Right renal cortex interstitium (tissue), 3 donors: ENCODE data around the gene JADE2. TPM values are rescaled to one million over a fixed set of nuclear protein-coding genes. Genes with fewer than 3 reads are reported as not detected.
"Not testable (repeated sequence)": the region's sequence is repeated elsewhere in the genome, so short reads cannot be mapped to it uniquely, and the experiment has no call there.

Experiments
- DNase-seq, 3 donors: peaks; one replicate each; pipeline ENCODE4 v3.0.0-alpha.2; 2013; ENCODE audit warnings: low read depth in 3 of 3, low spot score in 2 of 3
- polyA plus RNA-seq, 3 donors: library from polyadenylated mRNA; unstranded; fragments of 120-200 nt; gene quantifications; one replicate each; pipeline ENCODE4 v1.2.1, GENCODE V29; 2013; ENCODE audit not compliant: insufficient read length in 3 of 3

The JADE2 gene
- polyA plus RNA-seq, 3 donors, result 9.7 to 10.3 (median 9.9) TPM

- no peak for DNase-seq
Measured at GRCh38 chr5:134506054-134507039, 19.1 kb upstream of the JADE2 start.

- no peak for DNase-seq
Measured at GRCh38 chr5:134507452-134507851, 18.0 kb upstream of the JADE2 start.

- DNase-seq, result no peak
Measured at GRCh38 chr5:134508521-134509195, 16.8 kb upstream of the JADE2 start.

GRCh38 chr5:134509308-134510040, 16.0 kb upstream of the JADE2 start:
- DNase-seq, result no peak

GRCh38 chr5:134510970-134511795, 14.3 kb upstream of the JADE2 start:
- no peak for DNase-seq

GRCh38 chr5:134511796-134512660, 13.4 kb upstream of the JADE2 start:
- no peak for DNase-seq

GRCh38 chr5:134512661-134512999, 12.8 kb upstream of the JADE2 start:
- no peak for DNase-seq

- DNase-seq, result no peak
Measured at GRCh38 chr5:134515801-134516200, 9.7 kb upstream of the JADE2 start.

- DNase-seq, result not testable (repeated sequence)
Measured at GRCh38 chr5:134516984-134517383, 8.5 kb upstream of the JADE2 start.

- DNase-seq, result no peak
Measured at GRCh38 chr5:134517553-134517952, 7.9 kb upstream of the JADE2 start.

- DNase-seq, result no peak
Measured at GRCh38 chr5:134519989-134520388, 5.5 kb upstream of the JADE2 start.

- no peak for DNase-seq
Measured at GRCh38 chr5:134521841-134522240, 3.6 kb upstream of the JADE2 start.

GRCh38 chr5:134523543-134524271, 1.8 kb upstream of the JADE2 start:
- DNase-seq, result no peak

- DNase-seq, result no peak
Measured at GRCh38 chr5:134524272-134524825, 1.1 kb upstream of the JADE2 start.

GRCh38 chr5:134525683-134526482, 413 bp downstream of the JADE2 start:
- no peak for DNase-seq

- DNase-seq, result no peak
Measured at GRCh38 chr5:134526483-134527155, 1.1 kb downstream of the JADE2 start.
